SH-SY5Y (cell line): ENCODE data around the gene ZXDC.

Source experiments
- GATA2 ChIP-seq: IDR thresholded peaks from 2 replicates; pipeline ENCODE4 v1.6.1; 2011; ENCODE audit warnings: mild to moderate bottlenecking, low read depth, low read length
- GATA3 ChIP-seq: IDR thresholded peaks from 2 replicates; pipeline ENCODE4 v1.6.1; 2011; ENCODE audit warnings: low read depth, mild to moderate bottlenecking, low read length, moderate library complexity

DNA sequence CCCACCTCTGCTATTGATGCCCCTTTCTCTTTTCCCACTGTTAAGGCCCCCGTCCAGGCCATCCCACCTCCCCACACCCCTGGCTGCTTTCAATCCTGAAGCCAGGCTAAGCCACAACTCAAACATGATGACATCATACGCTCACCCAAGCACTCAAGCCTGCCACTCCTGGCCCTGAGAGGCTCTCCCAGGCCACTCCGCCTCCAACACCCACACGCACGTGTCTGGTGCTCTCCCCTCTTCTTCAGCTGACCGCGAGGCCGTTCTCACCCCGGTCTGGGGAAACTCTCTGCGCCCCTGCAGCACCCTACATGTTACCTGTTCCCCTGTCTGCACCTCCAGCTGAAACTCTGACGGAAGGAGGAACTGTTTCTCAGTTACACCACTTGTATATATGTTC is 6.2 kb downstream of the ZXDC start:
- TF ChIP-seq GATA2 = no peak
- TF ChIP-seq GATA3 = no peak
